Kidney (tissue), 14 donors: Measurements from ENCODE around the gene DUS1L. TPM values are rescaled to one million over a fixed set of nuclear protein-coding genes. Genes with fewer than 3 reads are reported as not detected.

Experiments
- DNase-seq, 5 donors: peaks; one replicate each; pipeline ENCODE4 v3.0.0-alpha.2; 2013 to 2020
- FAIRE-seq: peaks from 2 replicates; lab custom pipeline; 2012; peaks lifted over from hg19 to GRCh38; lab: Jason Lieb, UNC
- H3K27ac ChIP-seq, 2 donors: one replicate each; pipeline ENCODE4 v1.7.0; 2013; ENCODE audit warnings: low read depth in 2 of 2, low read length in 2 of 2, inconsistent platforms in 1 of 2
- H3K27me3 ChIP-seq: one replicate; pipeline ENCODE4 v1.7.1; 2013; ENCODE audit warnings: low read length, inconsistent platforms; ENCODE audit not compliant: control insufficient read depth, insufficient read depth
- H3K36me3 ChIP-seq, 3 donors: one replicate each; pipeline versions ENCODE4 v1.7.0 to v1.7.1; 2013; ENCODE audit warnings: low read length in 3 of 3, control low read depth in 1 of 3, inconsistent platforms in 1 of 3; ENCODE audit not compliant: insufficient read depth in 3 of 3, control insufficient read depth in 2 of 3
- H3K4me1 ChIP-seq, 3 donors: one replicate each; pipeline versions ENCODE4 v1.7.0 to v1.7.1; 2013; ENCODE audit warnings: low read length in 3 of 3, inconsistent platforms in 1 of 3, low read depth in 1 of 3; ENCODE audit not compliant: control insufficient read depth in 2 of 3, insufficient read depth in 2 of 3
- H3K4me3 ChIP-seq, 3 donors: one replicate each; pipeline versions ENCODE4 v1.7.0 to v1.8.1; 2013; ENCODE audit warnings: low read length in 3 of 3, control low read depth in 1 of 3, inconsistent platforms in 1 of 3
- H3K9ac ChIP-seq, 3 donors: one replicate each; pipeline versions ENCODE4 v1.7.0 to v1.7.1; 2013; ENCODE audit warnings: low read length in 3 of 3, control low read depth in 1 of 3, inconsistent platforms in 1 of 3
- H3K9me3 ChIP-seq, 3 donors: one replicate each; pipeline versions ENCODE4 v1.7.0 to v1.7.1; 2013; ENCODE audit warnings: low read length in 3 of 3, control low read depth in 1 of 3, inconsistent platforms in 1 of 3; ENCODE audit not compliant: control insufficient read depth in 2 of 3, insufficient read depth in 1 of 3
- intact Hi-C: fragments of 100-400 bp; cut with DNase I; formaldehyde crosslinking; loops from one replicate; pipeline ENCODE4 v1.11.1; 2022
- polyA plus RNA-seq: library from polyadenylated mRNA; stranded (reverse); fragments of 350-450 nt; fragmentation: Illumina TruSeq; extraction: RNeasy Lipid Tissue Mini Kit (QIAGEN cat#74804); gene quantifications from one replicate; pipeline ENCODE4 v1.2.3, GENCODE V29; 2014; ENCODE audit warnings: low read depth, low replicate concordance; ENCODE audit not compliant: insufficient read depth
- total RNA-seq: library from RNA; stranded (reverse); fragmentation: NEBNext Ultra II Directional; extraction: Animal tissue kit (Norgen Biotek cat#: 25700); gene quantifications from one replicate; pipeline ENCODE4 v1.2.1, GENCODE V29; 2021
- TF ChIP-seq, protein P1 (sequence below): IDR thresholded peaks from 3 replicates; pipeline ENCODE4 v1.5.1; 2012; ENCODE audit warnings: mild to moderate bottlenecking, moderate library complexity, borderline replicate concordance; ENCODE audit not compliant: insufficient read depth; ENCODE audit errors: extremely low read depth
- donor health status: control.
- donor health status: control.
- donor health status: control.
- donor health status: control.
- donor health status: control.
- donor health status: DM: yes; HTN: yes; CAD: no.
- donor health status: Normal renal cell carcinoma (clear cell type).

DUS1L gene
- total and polyA plus RNA-seq, 2 donors from 2014 or later, result 84.8 to 102 TPM

DNA sequence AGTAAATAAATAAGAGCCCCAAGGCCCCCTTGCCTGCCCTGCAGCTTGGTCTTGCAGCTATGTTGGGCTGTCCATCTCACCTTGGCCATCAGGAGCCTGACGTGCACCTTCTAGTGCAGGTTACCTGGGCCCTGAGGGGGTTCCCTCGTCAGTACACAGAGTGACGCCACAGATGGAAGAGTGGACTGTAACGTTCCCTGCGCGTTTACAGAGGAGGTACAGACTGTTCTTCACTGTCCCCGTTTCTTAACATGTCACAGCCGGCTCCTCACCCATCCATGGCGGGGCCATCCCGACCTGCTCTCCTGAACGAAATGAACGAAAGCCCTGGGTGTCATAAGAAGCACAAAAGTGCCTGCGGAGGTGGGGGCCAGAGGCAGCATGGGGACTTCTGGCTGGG lies 48.3 kb upstream of the DUS1L start:
- intact Hi-C loops, result loop anchor here (10.0 kb wide), 1 partner anchor 61 kb away; no protein-coding TSS in a partner anchor
- FAIRE-seq (no peak), DNase-seq (no peak)
- Histone ChIP-seq H3K9ac (no peak overlapping the region), H3K36me3 (peaks cover 0 to 10% (median 0%) of the 10 kb centered on the region in 3 donors), H3K4me1 (no peaks in the 10 kb centered on the region), H3K27ac (no peak overlapping the region), H3K27me3 (no peaks in the 10 kb centered on the region), H3K9me3 (no peaks in the 10 kb centered on the region), H3K4me3 (no peak overlapping the region)
- TF ChIP-seq, protein P1, sequence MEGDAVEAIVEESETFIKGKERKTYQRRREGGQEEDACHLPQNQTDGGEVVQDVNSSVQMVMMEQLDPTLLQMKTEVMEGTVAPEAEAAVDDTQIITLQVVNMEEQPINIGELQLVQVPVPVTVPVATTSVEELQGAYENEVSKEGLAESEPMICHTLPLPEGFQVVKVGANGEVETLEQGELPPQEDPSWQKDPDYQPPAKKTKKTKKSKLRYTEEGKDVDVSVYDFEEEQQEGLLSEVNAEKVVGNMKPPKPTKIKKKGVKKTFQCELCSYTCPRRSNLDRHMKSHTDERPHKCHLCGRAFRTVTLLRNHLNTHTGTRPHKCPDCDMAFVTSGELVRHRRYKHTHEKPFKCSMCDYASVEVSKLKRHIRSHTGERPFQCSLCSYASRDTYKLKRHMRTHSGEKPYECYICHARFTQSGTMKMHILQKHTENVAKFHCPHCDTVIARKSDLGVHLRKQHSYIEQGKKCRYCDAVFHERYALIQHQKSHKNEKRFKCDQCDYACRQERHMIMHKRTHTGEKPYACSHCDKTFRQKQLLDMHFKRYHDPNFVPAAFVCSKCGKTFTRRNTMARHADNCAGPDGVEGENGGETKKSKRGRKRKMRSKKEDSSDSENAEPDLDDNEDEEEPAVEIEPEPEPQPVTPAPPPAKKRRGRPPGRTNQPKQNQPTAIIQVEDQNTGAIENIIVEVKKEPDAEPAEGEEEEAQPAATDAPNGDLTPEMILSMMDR, result no peak

DNA sequence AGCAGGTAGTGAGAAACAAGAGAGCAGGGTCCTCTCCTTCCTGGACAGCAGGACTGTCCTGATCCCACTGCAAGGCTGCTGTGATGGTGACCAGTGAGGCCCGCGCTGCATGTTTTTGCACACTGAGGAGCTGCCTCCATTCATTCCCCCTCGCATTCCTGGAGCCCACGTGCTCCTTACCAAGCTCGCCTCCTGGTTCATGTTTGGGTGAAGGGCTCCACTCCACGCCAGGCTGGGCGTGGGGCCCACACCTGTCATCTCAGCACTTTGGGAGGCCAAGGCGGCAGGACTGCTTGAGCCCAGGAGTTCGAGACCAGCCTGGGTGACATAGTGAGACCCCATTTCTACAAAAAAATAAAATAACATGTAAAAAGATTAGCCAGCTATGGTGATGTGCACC lies 47.8 kb upstream of the DUS1L start:
- intact Hi-C loops, result loop anchor here (10.0 kb wide), 1 partner anchor 61 kb away; no protein-coding TSS in a partner anchor
- FAIRE-seq, result no peak

DNA sequence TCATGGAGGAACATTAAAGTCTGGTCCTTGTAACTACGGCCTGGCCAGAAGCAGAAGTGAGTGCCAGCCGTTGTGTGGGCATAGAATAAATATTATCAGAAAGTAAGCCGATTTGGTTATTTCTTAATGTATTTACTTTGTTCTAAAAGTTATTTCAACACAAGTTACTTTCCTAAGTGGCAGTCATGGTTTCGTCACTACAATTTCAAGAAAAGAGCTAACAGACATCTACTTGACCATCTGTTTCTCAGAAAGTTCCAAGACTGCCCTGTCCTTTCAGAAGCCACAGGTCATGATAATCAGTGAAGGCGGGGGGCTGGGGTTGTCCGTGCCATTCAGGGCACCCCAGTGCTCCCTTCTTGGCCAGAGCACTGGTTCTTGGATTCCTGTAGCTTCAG lies 47.3 kb upstream of the DUS1L start:
- Histone ChIP-seq H3K36me3 (peaks cover 0 to 10% (median 2%) of the 10 kb centered on the region in 3 donors), H3K27ac (no peak overlapping the region), H3K9ac (no peak overlapping the region), H3K4me1 (peaks cover 0 to 1% (median 0%) of the 10 kb centered on the region in 3 donors), H3K4me3 (no peak overlapping the region), H3K9me3 (no peaks in the 10 kb centered on the region), H3K27me3 (no peaks in the 10 kb centered on the region)
- no peak for DNase-seq
- no peak for FAIRE-seq
- TF ChIP-seq, protein P1, result no peak
- intact Hi-C loops, result loop anchor here (10.0 kb wide), 1 partner anchor 62 kb away; no protein-coding TSS in a partner anchor

More for the DNA sequence above, 47.8 kb upstream of the DUS1L start:
- DNase-seq, result no peak
- Histone ChIP-seq H3K36me3 (peaks cover 0 to 10% (median 0%) of the 10 kb centered on the region in 3 donors), H3K27me3 (no peaks in the 10 kb centered on the region), H3K4me3 (no peak overlapping the region), H3K27ac (no peak overlapping the region), H3K9ac (no peak overlapping the region), H3K9me3 (no peaks in the 10 kb centered on the region), H3K4me1 (no peaks in the 10 kb centered on the region)
- TF ChIP-seq, protein P1, result no peak
